K562 (cell line): ENCODE data around the gene SMIM10L1. TPM values are rescaled to one million over a fixed set of nuclear protein-coding genes. Genes with fewer than 3 reads are reported as not detected.

Source experiments
- BDP1 ChIP-seq: IDR thresholded peaks from 3 replicates; pipeline ENCODE4 v1.6.1; 2011; ENCODE audit not compliant: insufficient read length, insufficient read depth
- CEBPG ChIP-seq, 3 experiments: fragments of 200-800 bp in 1 of 3; sonication (Bioruptor generic) in 1 of 3; sonication (generic) in 1 of 3; formaldehyde crosslinking in 1 of 3; IDR thresholded peaks in 2 of 3; conservative IDR thresholded peaks in 1 of 3; 2 replicates each; pipeline versions ENCODE4 v1.6.1 to v1.8.0; 2016 to 2022; ENCODE audit warnings: missing compliant biosample characterization in 2 of 3, missing genetic modification characterization in 2 of 3, mild to moderate bottlenecking in 1 of 3, missing genetic modification reagents in 1 of 3
- CHD4 ChIP-seq: fragments of 200-600 bp; sonication (generic); IDR thresholded peaks from 3 replicates; pipeline ENCODE4 v1.6.1; 2012; ENCODE audit warnings: low read depth, mild to moderate bottlenecking, mixed read lengths, low read length, inconsistent platforms; ENCODE audit not compliant: insufficient read depth, insufficient replicate concordance, poor library complexity, severe bottlenecking
- CTBP1 ChIP-seq: fragments of 450-650 bp; IDR thresholded peaks from 2 replicates; pipeline ENCODE4 v1.6.1; 2016; ENCODE audit warnings: borderline replicate concordance
- DNMT1 ChIP-seq: fragments of 450-650 bp; IDR thresholded peaks from 2 replicates; pipeline ENCODE4 v1.6.1; 2016; ENCODE audit warnings: antibody characterized with exemption, mild to moderate bottlenecking
- GTF2F1 ChIP-seq: IDR thresholded peaks from 2 replicates; pipeline ENCODE4 v1.6.1; 2011; ENCODE audit warnings: low read depth, low read length, improper control_type of control experiment
- HNRNPK ChIP-seq: fragments of 200-400 bp; formaldehyde crosslinking; IDR thresholded peaks from one replicate; pipeline ENCODE4 v1.6.1; 2018; ENCODE audit warnings: mild to moderate bottlenecking, low read depth, low read length; ENCODE audit not compliant: poor library complexity, severe bottlenecking
- HNRNPL ChIP-seq: fragments of 200-400 bp; formaldehyde crosslinking; IDR thresholded peaks from 2 replicates; pipeline ENCODE4 v1.6.1; 2017; ENCODE audit warnings: low read depth, mild to moderate bottlenecking, low read length
- MECOM ChIP-seq: fragments of 250-450 bp; sonication (Bioruptor Pico); IDR thresholded peaks from 2 replicates; pipeline ENCODE4 v1.8.0; 2022; ENCODE audit warnings: inconsistent platforms
- MEF2D ChIP-seq: conservative IDR thresholded peaks from 2 replicates; pipeline ENCODE4 v1.6.1; 2016; ENCODE audit warnings: low read depth, missing genetic modification characterization, missing compliant biosample characterization
- MTA1 ChIP-seq: fragments of 450-650 bp; IDR thresholded peaks from 2 replicates; pipeline ENCODE4 v1.6.1; 2017; ENCODE audit warnings: borderline replicate concordance
- NFE2 ChIP-seq: IDR thresholded peaks from 2 replicates; pipeline ENCODE4 v1.6.1; 2014; ENCODE audit warnings: antibody characterized with exemption, low read depth
- SRSF3 ChIP-seq: fragments of 200-400 bp; formaldehyde crosslinking; IDR thresholded peaks from 2 replicates; pipeline ENCODE4 v1.6.1; 2016; ENCODE audit warnings: mild to moderate bottlenecking, low read length, moderate library complexity; ENCODE audit not compliant: insufficient read depth
- STAT5A ChIP-seq: IDR thresholded peaks from 2 replicates; pipeline ENCODE4 v1.6.1; 2012; ENCODE audit warnings: low read length, inconsistent platforms, borderline replicate concordance
- TRIM24 ChIP-seq, 2 experiments: fragments of 450-650 bp; IDR thresholded peaks; 2 replicates each; pipeline ENCODE4 v1.6.1; 2016
- ZEB2 ChIP-seq: fragments of 450-650 bp; IDR thresholded peaks from 2 replicates; pipeline ENCODE4 v1.6.1; 2016
- ZZZ3 ChIP-seq: fragments of 450-650 bp; IDR thresholded peaks from 2 replicates; pipeline ENCODE4 v1.6.1; 2016; ENCODE audit warnings: antibody characterized with exemption, mild to moderate bottlenecking, moderate library complexity
- polyA plus RNA-seq, 8 experiments: library from polyadenylated mRNA; depleted of rRNA in 4 of 8; stranded (reverse) in 5 of 8; unstranded in 3 of 8; fragments of >200 nt; fragmentation: Nextera tagmentation in 2 of 8; fragmentation: Illumina TruSeq in 1 of 8; extraction: Ambion mirVana in 2 of 8; extraction: Trizol in 1 of 8; gene quantifications; 2 replicates each; pipeline versions ENCODE4 v1.2.1 to v1.2.3, GENCODE V29; 2011 to 2014; ENCODE audit warnings: inconsistent platforms in 1 of 8, missing spikeins in 1 of 8
- total RNA-seq, 7 experiments: library from RNA; depleted of rRNA in 6 of 7; stranded (reverse); fragments of >200 nt in 6 of 7; fragmentation: Illumina TruSeq in 2 of 7; extraction: Trizol in 2 of 7; gene quantifications; 2 replicates each; pipeline versions ENCODE4 v1.2.1 to v1.2.3, GENCODE V29; 2011 to 2021; ENCODE audit warnings: low replicate concordance in 1 of 7
- TF ChIP-seq, protein P1 (sequence below): fragments of 250-450 bp; sonication (Bioruptor Pico); IDR thresholded peaks from 2 replicates; pipeline ENCODE4 v1.8.0; 2021; ENCODE audit warnings: borderline replicate concordance, mild to moderate bottlenecking, moderate library complexity; ENCODE audit not compliant: poor library complexity, severe bottlenecking
- TF ChIP-seq, protein P2 (sequence below): fragments of 450-650 bp; formaldehyde crosslinking; IDR thresholded peaks from 2 replicates; pipeline ENCODE4 v1.4.0; 2020; ENCODE audit warnings: mild to moderate bottlenecking, moderate library complexity
- TF ChIP-seq, protein P3 (sequence below): sonication (generic); formaldehyde crosslinking; IDR thresholded peaks from 2 replicates; pipeline ENCODE4 v1.8.1; 2022; ENCODE audit warnings: missing genetic modification reagents
- TF ChIP-seq, protein P4 (sequence below): sonication (generic); formaldehyde crosslinking; IDR thresholded peaks from 2 replicates; pipeline ENCODE4 v1.8.0; 2023; ENCODE audit warnings: mild to moderate bottlenecking, missing genetic modification reagents
- TF ChIP-seq, protein P5 (sequence below): fragments of 450-650 bp; IDR thresholded peaks from 2 replicates; pipeline ENCODE4 v1.6.1; 2017; ENCODE audit warnings: antibody characterized with exemption

SMIM10L1 gene
- total and polyA plus RNA-seq, 9 of the 15 experiments (the other 6 are each of a cell fraction or from before 2014, with no cell fraction given): 3.0 to 12.1 (median 9.0) TPM

DNA sequence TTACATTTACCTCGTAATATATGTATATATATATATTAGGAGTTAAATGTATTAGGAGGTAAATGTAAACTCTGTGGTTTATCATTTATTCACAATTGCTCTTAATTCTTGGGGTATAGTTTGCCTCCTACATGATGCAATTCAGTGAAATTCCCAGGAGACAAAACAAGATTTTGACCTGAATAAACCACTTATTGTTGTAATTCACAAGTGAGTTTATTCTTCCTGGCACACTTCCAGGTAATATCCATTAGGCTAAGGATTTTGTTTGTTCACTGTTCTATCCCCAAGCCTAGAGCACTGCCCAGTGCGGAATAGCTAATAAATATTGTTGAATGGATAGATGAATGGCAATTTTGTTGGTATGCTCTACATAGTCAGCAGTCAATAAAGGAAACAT lies 3.0 kb downstream of the SMIM10L1 start (continued):
- TF ChIP-seq, protein P1, sequence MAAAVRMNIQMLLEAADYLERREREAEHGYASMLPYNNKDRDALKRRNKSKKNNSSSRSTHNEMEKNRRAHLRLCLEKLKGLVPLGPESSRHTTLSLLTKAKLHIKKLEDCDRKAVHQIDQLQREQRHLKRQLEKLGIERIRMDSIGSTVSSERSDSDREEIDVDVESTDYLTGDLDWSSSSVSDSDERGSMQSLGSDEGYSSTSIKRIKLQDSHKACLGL: no peak
- TF ChIP-seq DNMT1 (no peak), STAT5A (no peak), MTA1 (no peak), SRSF3 (no peak), GTF2F1 (no peak), MEF2D (tag) (no peak), HNRNPL (no peak), BDP1 (no peak), TRIM24 (IDR thresholded peaks at IDR 0.05) (no peak; a peak in 1 of 4 replicates), CEBPG (CRISPR knock-in tag; IDR thresholded peaks at IDR 0.05) (no peak), CEBPG (tag; conservative IDR thresholded peaks at IDR 0.05 in 1 of 2, IDR thresholded peaks at IDR 0.05 in 1 of 2) (peak; percentile 7 to 83; a peak in 2 of 4 replicates), ZEB2 (no peak), MECOM (CRISPR knock-in tag) (no peak), NFE2 (no peak), CHD4 (no peak), HNRNPK (no peak), ZZZ3 (no peak), CTBP1 (no peak)
- TF ChIP-seq, protein P2, sequence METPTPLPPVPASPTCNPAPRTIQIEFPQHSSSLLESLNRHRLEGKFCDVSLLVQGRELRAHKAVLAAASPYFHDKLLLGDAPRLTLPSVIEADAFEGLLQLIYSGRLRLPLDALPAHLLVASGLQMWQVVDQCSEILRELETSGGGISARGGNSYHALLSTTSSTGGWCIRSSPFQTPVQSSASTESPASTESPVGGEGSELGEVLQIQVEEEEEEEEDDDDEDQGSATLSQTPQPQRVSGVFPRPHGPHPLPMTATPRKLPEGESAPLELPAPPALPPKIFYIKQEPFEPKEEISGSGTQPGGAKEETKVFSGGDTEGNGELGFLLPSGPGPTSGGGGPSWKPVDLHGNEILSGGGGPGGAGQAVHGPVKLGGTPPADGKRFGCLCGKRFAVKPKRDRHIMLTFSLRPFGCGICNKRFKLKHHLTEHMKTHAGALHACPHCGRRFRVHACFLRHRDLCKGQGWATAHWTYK (CRISPR knock-in tag): no peak
- TF ChIP-seq, protein P3, sequence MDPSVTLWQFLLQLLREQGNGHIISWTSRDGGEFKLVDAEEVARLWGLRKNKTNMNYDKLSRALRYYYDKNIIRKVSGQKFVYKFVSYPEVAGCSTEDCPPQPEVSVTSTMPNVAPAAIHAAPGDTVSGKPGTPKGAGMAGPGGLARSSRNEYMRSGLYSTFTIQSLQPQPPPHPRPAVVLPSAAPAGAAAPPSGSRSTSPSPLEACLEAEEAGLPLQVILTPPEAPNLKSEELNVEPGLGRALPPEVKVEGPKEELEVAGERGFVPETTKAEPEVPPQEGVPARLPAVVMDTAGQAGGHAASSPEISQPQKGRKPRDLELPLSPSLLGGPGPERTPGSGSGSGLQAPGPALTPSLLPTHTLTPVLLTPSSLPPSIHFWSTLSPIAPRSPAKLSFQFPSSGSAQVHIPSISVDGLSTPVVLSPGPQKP (CRISPR knock-in tag): no peak
- TF ChIP-seq, protein P4, sequence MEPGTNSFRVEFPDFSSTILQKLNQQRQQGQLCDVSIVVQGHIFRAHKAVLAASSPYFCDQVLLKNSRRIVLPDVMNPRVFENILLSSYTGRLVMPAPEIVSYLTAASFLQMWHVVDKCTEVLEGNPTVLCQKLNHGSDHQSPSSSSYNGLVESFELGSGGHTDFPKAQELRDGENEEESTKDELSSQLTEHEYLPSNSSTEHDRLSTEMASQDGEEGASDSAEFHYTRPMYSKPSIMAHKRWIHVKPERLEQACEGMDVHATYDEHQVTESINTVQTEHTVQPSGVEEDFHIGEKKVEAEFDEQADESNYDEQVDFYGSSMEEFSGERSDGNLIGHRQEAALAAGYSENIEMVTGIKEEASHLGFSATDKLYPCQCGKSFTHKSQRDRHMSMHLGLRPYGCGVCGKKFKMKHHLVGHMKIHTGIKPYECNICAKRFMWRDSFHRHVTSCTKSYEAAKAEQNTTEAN: no peak
- TF ChIP-seq, protein P5, sequence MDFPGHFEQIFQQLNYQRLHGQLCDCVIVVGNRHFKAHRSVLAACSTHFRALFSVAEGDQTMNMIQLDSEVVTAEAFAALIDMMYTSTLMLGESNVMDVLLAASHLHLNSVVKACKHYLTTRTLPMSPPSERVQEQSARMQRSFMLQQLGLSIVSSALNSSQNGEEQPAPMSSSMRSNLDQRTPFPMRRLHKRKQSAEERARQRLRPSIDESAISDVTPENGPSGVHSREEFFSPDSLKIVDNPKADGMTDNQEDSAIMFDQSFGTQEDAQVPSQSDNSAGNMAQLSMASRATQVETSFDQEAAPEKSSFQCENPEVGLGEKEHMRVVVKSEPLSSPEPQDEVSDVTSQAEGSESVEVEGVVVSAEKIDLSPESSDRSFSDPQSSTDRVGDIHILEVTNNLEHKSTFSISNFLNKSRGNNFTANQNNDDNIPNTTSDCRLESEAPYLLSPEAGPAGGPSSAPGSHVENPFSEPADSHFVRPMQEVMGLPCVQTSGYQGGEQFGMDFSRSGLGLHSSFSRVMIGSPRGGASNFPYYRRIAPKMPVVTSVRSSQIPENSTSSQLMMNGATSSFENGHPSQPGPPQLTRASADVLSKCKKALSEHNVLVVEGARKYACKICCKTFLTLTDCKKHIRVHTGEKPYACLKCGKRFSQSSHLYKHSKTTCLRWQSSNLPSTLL: no peak
